HepG2 (cell line): Measurements from ENCODE around the gene ABCC3. TPM values are rescaled to one million over a fixed set of nuclear protein-coding genes. Genes with fewer than 3 reads are reported as not detected.

Source experiments
- ADNP ChIP-seq: sonication (generic); formaldehyde crosslinking; IDR thresholded peaks from 2 replicates; pipeline ENCODE4 v1.4.0; 2020; ENCODE audit warnings: missing genetic modification reagents
- AKAP8 ChIP-seq: sonication (generic); formaldehyde crosslinking; IDR thresholded peaks from 2 replicates; pipeline ENCODE4 v1.5.1; 2020; ENCODE audit warnings: mild to moderate bottlenecking, missing genetic modification reagents
- ATF7-NPFF ChIP-seq: sonication (generic); formaldehyde crosslinking; IDR thresholded peaks from 2 replicates; pipeline ENCODE4 v1.8.1; 2023; ENCODE audit warnings: mild to moderate bottlenecking, low read depth, missing genetic modification reagents, moderate library complexity
- EED ChIP-seq: sonication (generic); formaldehyde crosslinking; IDR thresholded peaks from 2 replicates; pipeline ENCODE4 v1.5.0; 2020; ENCODE audit warnings: mild to moderate bottlenecking, missing genetic modification reagents
- FOXC1 ChIP-seq: sonication (generic); formaldehyde crosslinking; IDR thresholded peaks from 2 replicates; pipeline ENCODE4 v1.8.0; 2022; ENCODE audit warnings: mild to moderate bottlenecking, missing genetic modification reagents, borderline replicate concordance
- FOXM1 ChIP-seq: sonication (generic); formaldehyde crosslinking; IDR thresholded peaks from 2 replicates; pipeline ENCODE4 v1.5.0; 2020; ENCODE audit warnings: missing genetic modification reagents
- KDM5B ChIP-seq: sonication (generic); formaldehyde crosslinking; IDR thresholded peaks from 2 replicates; pipeline ENCODE4 v1.4.0; 2020; ENCODE audit warnings: missing genetic modification reagents, mild to moderate bottlenecking, borderline replicate concordance
- KLF15 ChIP-seq: sonication (generic); formaldehyde crosslinking; IDR thresholded peaks from 2 replicates; pipeline ENCODE4 v1.8.1; 2023; ENCODE audit warnings: borderline replicate concordance, mild to moderate bottlenecking, inconsistent platforms, missing genetic modification reagents, mixed read lengths
- MYC ChIP-seq: sonication (generic); formaldehyde crosslinking; IDR thresholded peaks from 2 replicates; pipeline ENCODE4 v1.9.0; 2021; ENCODE audit warnings: missing genetic modification reagents, borderline replicate concordance
- NFKBIZ ChIP-seq: IDR thresholded peaks from 2 replicates; pipeline ENCODE4 v1.6.1; 2018; ENCODE audit warnings: missing genetic modification reagents, missing compliant biosample characterization
- NR3C1 ChIP-seq: sonication (generic); formaldehyde crosslinking; IDR thresholded peaks from 2 replicates; pipeline ENCODE4 v1.4.0; 2020; ENCODE audit warnings: missing genetic modification reagents
- RBFOX2 ChIP-seq: fragments of 200-400 bp; formaldehyde crosslinking; IDR thresholded peaks from 2 replicates; pipeline ENCODE4 v1.6.1; 2017; ENCODE audit warnings: low read depth, mild to moderate bottlenecking, low read length
- RELA ChIP-seq: sonication (generic); formaldehyde crosslinking; IDR thresholded peaks from 2 replicates; pipeline ENCODE4 v1.4.0; 2020; ENCODE audit warnings: missing genetic modification reagents
- SMC3 ChIP-seq: IDR thresholded peaks from 2 replicates; pipeline ENCODE4 v1.6.1; 2011; ENCODE audit warnings: low read length, improper control_type of control experiment
- TOE1 ChIP-seq: sonication (generic); formaldehyde crosslinking; IDR thresholded peaks from 2 replicates; pipeline ENCODE4 v1.4.0; 2020; ENCODE audit warnings: mild to moderate bottlenecking, missing genetic modification reagents
- ZBTB38 ChIP-seq: sonication (generic); formaldehyde crosslinking; IDR thresholded peaks from 2 replicates; pipeline ENCODE4 v1.5.1; 2020; ENCODE audit warnings: mild to moderate bottlenecking, missing genetic modification reagents
- ZBTB8A ChIP-seq: sonication (generic); formaldehyde crosslinking; IDR thresholded peaks from 2 replicates; pipeline ENCODE4 v1.4.0; 2020; ENCODE audit warnings: mild to moderate bottlenecking, low read depth, missing genetic modification reagents, borderline replicate concordance
- ZFP41 ChIP-seq: sonication (generic); formaldehyde crosslinking; IDR thresholded peaks from 2 replicates; pipeline ENCODE4 v1.4.0; 2020; ENCODE audit warnings: mild to moderate bottlenecking, missing genetic modification reagents, borderline replicate concordance
- ZFY ChIP-seq: sonication (generic); formaldehyde crosslinking; IDR thresholded peaks from 2 replicates; pipeline ENCODE4 v1.4.0; 2020; ENCODE audit warnings: missing genetic modification reagents
- ZNF230 ChIP-seq: sonication (generic); formaldehyde crosslinking; IDR thresholded peaks from 2 replicates; pipeline ENCODE4 v1.4.0; 2020; ENCODE audit warnings: mild to moderate bottlenecking, missing genetic modification reagents
- ZNF331 ChIP-seq: sonication (generic); formaldehyde crosslinking; IDR thresholded peaks from 2 replicates; pipeline ENCODE4 v1.4.0; 2020; ENCODE audit warnings: missing genetic modification reagents
- ZNF550 ChIP-seq: sonication (generic); formaldehyde crosslinking; IDR thresholded peaks from 2 replicates; pipeline ENCODE4 v1.4.0; 2020; ENCODE audit warnings: mild to moderate bottlenecking, missing genetic modification reagents, borderline replicate concordance
- ZNF572 ChIP-seq: sonication (generic); formaldehyde crosslinking; IDR thresholded peaks from 2 replicates; pipeline ENCODE4 v1.5.1; 2020; ENCODE audit warnings: mild to moderate bottlenecking, missing genetic modification reagents
- ZNF598 ChIP-seq: sonication (generic); formaldehyde crosslinking; IDR thresholded peaks from 2 replicates; pipeline ENCODE4 v1.5.1; 2020; ENCODE audit warnings: mild to moderate bottlenecking, missing genetic modification reagents, borderline replicate concordance
- ZNF616 ChIP-seq: sonication (generic); formaldehyde crosslinking; IDR thresholded peaks from 2 replicates; pipeline ENCODE4 v1.5.0; 2020; ENCODE audit warnings: low read depth, mild to moderate bottlenecking, missing genetic modification reagents
- polyA plus RNA-seq, 8 experiments: library from polyadenylated mRNA; depleted of rRNA in 3 of 8; stranded (reverse) in 7 of 8; unstranded in 1 of 8; fragments of >200 nt; fragmentation: Illumina TruSeq in 4 of 8; extraction: Trizol in 4 of 8; gene quantifications; 2 replicates each; pipeline versions ENCODE4 v1.2.1 to v1.2.3, GENCODE V29; 2011 to 2016; ENCODE audit warnings: low read depth in 4 of 8, missing spikeins in 1 of 8, mixed read lengths in 1 of 8; ENCODE audit not compliant: insufficient read depth in 1 of 8
- total RNA-seq, 5 experiments: library from RNA; depleted of rRNA; stranded (reverse); fragments of >200 nt; fragmentation: Illumina TruSeq; extraction: Trizol; gene quantifications; 2 replicates each; pipeline ENCODE4 v1.2.3, GENCODE V29; 2016; ENCODE audit warnings: low read depth in 1 of 5
- TF ChIP-seq, protein P1 (sequence below), 2 experiments: IDR thresholded peaks; 2 replicates each; pipeline ENCODE4 v1.6.1; 2011 to 2012; ENCODE audit warnings: low read length in 2 of 2, borderline replicate concordance in 1 of 2, low read depth in 1 of 2, mild to moderate bottlenecking in 1 of 2, moderate library complexity in 1 of 2

Gene ABCC3
- total and polyA plus RNA-seq, 2 of the 13 experiments (the other 11 are each of a cell fraction or from before 2014, with no cell fraction given) = 25.2 to 50.7 TPM

DNA sequence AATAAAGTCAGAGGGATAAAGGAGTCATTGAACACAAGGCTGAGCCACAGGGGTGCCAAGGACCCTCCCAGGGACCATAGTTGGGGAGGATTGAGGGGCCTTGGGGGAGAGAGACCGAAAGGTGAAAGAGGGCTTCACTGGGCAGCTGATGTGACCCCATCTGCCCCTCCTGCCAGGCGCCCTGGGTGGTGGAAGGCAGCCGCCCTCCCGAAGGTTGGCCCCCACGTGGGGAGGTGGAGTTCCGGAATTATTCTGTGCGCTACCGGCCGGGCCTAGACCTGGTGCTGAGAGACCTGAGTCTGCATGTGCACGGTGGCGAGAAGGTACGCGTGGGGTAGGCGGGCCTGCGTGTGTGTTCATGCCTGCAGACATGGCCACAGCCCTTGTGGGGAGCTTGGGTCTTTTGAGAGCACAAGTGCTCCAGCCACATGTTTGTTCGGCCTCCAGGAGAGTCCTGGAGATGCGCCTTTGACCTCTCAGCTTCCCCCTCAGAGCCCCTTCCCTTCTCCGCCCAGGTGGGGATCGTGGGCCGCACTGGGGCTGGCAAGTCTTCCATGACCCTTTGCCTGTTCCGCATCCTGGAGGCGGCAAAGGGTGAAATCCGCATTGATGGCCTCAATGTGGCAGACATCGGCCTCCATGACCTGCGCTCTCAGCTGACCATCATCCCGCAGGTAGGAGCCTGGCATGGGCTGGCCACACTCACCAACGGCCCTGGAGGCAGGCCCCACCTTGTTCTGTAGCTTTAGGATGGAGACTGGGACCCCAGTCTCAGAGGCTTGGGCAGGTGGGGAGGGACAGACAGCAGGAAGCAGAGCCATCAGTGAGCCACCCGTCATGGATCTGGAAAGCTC lies 49.0 kb downstream of the ABCC3 start (continued):
- TF ChIP-seq, protein P1, sequence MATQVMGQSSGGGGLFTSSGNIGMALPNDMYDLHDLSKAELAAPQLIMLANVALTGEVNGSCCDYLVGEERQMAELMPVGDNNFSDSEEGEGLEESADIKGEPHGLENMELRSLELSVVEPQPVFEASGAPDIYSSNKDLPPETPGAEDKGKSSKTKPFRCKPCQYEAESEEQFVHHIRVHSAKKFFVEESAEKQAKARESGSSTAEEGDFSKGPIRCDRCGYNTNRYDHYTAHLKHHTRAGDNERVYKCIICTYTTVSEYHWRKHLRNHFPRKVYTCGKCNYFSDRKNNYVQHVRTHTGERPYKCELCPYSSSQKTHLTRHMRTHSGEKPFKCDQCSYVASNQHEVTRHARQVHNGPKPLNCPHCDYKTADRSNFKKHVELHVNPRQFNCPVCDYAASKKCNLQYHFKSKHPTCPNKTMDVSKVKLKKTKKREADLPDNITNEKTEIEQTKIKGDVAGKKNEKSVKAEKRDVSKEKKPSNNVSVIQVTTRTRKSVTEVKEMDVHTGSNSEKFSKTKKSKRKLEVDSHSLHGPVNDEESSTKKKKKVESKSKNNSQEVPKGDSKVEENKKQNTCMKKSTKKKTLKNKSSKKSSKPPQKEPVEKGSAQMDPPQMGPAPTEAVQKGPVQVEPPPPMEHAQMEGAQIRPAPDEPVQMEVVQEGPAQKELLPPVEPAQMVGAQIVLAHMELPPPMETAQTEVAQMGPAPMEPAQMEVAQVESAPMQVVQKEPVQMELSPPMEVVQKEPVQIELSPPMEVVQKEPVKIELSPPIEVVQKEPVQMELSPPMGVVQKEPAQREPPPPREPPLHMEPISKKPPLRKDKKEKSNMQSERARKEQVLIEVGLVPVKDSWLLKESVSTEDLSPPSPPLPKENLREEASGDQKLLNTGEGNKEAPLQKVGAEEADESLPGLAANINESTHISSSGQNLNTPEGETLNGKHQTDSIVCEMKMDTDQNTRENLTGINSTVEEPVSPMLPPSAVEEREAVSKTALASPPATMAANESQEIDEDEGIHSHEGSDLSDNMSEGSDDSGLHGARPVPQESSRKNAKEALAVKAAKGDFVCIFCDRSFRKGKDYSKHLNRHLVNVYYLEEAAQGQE (IDR thresholded peaks at IDR 0.05; ENCODE audit: borderline replicate concordance in 1 of 2, low read depth in 1 of 2, low read length in 2 of 2) = no peak
- TF ChIP-seq ADNP (CRISPR knock-in tag) (no peak), FOXM1 (CRISPR knock-in tag) (no peak), ZNF230 (no peak), ZBTB8A (CRISPR knock-in tag) (0 out of 2 replicates have a peak, but pooled peaks have one; percentile 16), ZNF572 (no peak; the same call in 1 of the 2 replicates), ZNF331 (no peak), SMC3 (no peak), TOE1 (CRISPR knock-in tag) (no peak), RELA (no peak), KDM5B (CRISPR knock-in tag) (peak; percentile 71), NFKBIZ (no peak), ZFP41 (CRISPR knock-in tag) (0 out of 2 replicates have a peak, but pooled peaks have one; percentile 18), NR3C1 (no peak), ZNF550 (CRISPR knock-in tag) (no peak), ZFY (CRISPR knock-in tag) (peak; percentile 42; the same call in 1 of the 2 replicates), ZNF598 (CRISPR knock-in tag) (0 out of 2 replicates have a peak, but pooled peaks have one; percentile 49), ZBTB38 (CRISPR knock-in tag) (peak; percentile 96), MYC (CRISPR knock-in tag) (0 out of 2 replicates have a peak, but pooled peaks have one; percentile 26), ZNF616 (0 out of 2 replicates have a peak, but pooled peaks have one; percentile 17), ATF7-NPFF (CRISPR knock-in tag) (peak; percentile 73), AKAP8 (CRISPR knock-in tag) (no peak), KLF15 (CRISPR knock-in tag) (peak; percentile 52; the same call in 1 of the 2 replicates), EED (CRISPR knock-in tag) (peak; percentile 59; the same call in 1 of the 2 replicates), RBFOX2 (peak; percentile 62; the same call in 1 of the 2 replicates), FOXC1 (CRISPR knock-in tag) (no peak; the same call in 1 of the 2 replicates)
